Prostate gland (tissue), 2 donors: Measurements from ENCODE around the gene MPV17. TPM values are rescaled to one million over a fixed set of nuclear protein-coding genes. Genes with fewer than 3 reads are reported as not detected.
A peak's percentile ranks its signal among the peaks of the same experiment; 100 is the strongest.

Experiments
- DNase-seq: peaks from one replicate; pipeline ENCODE4 v3.0.0-alpha.2; 2019; ENCODE audit warnings: low spot score
- H3K27ac ChIP-seq, 2 donors: fragments of 200-600 bp; sonication (generic); 2 replicates each; pipeline ENCODE4 v1.5.1; 2017 to 2019
- H3K27me3 ChIP-seq: fragments of 200-600 bp; sonication (generic); replicated peaks from 2 replicates; pipeline ENCODE4 v1.5.1; 2019; ENCODE audit not compliant: insufficient read depth
- H3K36me3 ChIP-seq, 2 donors: fragments of 200-600 bp; sonication (generic); 1 replicate in 1 of 2; 2 replicates in 1 of 2; pipeline versions ENCODE4 v1.5.1 to v1.8.1; 2017 to 2019
- H3K4me1 ChIP-seq: fragments of 200-600 bp; sonication (generic); replicated peaks from 2 replicates; pipeline ENCODE4 v1.5.1; 2019
- H3K4me3 ChIP-seq, 2 donors: fragments of 200-600 bp; sonication (generic); 2 replicates each; pipeline ENCODE4 v1.5.1; 2017 to 2019
- H3K9me3 ChIP-seq: fragments of 200-600 bp; sonication (generic); 2 replicates; pipeline ENCODE4 v1.5.1; 2017
- CTCF ChIP-seq, 4 experiments: fragments of 200-600 bp in 2 of 4; fragments of 450-650 bp in 2 of 4; sonication (generic) in 2 of 4; IDR thresholded peaks; 1 replicate in 3 of 4; 2 replicates in 1 of 4; pipeline ENCODE4 v1.5.1; 2016 to 2019; ENCODE audit warnings: antibody characterized with exemption in 4 of 4, mild to moderate bottlenecking in 2 of 4, moderate library complexity in 2 of 4
- POLR2A ChIP-seq: fragments of 450-650 bp; IDR thresholded peaks from one replicate; pipeline ENCODE4 v1.6.1; 2016; ENCODE audit warnings: antibody characterized with exemption, mild to moderate bottlenecking
- POLR2AphosphoS5 ChIP-seq: sonication (generic); formaldehyde crosslinking; IDR thresholded peaks from one replicate; pipeline ENCODE4 v1.6.1; 2017; ENCODE audit warnings: antibody characterized with exemption
- WGBS: methylation state at CpG from one replicate; pipeline ENCODE4 v1.1.5; 2018; 5-methylcytosine and 5-hydroxymethylcytosine counted together
- intact Hi-C: fragments of 100-400 bp; cut with DNase I; formaldehyde crosslinking; loops from one replicate; pipeline ENCODE4 v1.14.2; 2022
- total RNA-seq, 2 donors: library from RNA; depleted of rRNA; stranded (reverse); fragments of >200 nt; gene quantifications; one replicate each; pipeline ENCODE4 v1.1.0, GENCODE V29; 2016

The MPV17 gene
- total RNA-seq, 2 donors from 2014 or later, result 82.5 to 90.3 TPM

GRCh38 chr2:27290549-27290948, 32.3 kb downstream of the MPV17 start:
- intact Hi-C loops, result no loop called here
- WGBS, result 89% methylated on average over 5 of the region's 5 CpGs
- TF ChIP-seq POLR2AphosphoS5 (no peak), CTCF (IDR thresholded peaks at IDR 0.05) (no peak), POLR2A (no peak)

DNA sequence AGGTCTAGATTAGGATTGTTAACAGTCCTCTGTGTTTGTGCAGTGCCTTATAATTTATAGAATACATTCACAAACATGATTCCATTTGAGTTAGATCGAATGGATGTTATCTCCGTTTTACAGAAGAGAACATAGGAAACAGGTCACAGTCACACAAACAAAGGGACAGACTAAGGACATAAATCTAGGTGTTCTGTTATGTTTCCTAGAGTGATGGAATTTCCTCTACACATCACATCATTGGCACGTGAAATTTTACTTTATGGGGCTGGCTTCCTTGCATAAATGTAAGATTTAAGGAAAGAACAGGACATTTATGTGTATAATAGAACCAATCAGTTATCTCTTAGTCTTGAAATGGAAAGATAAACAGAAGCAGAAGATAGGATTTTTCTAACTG, 34.3 kb downstream of the MPV17 start:
- Histone ChIP-seq H3K9me3 (no peaks in the 10 kb centered on the region), H3K27me3 (no peaks in the 10 kb centered on the region), H3K36me3 (no peaks in the 10 kb centered on the region), H3K4me3 (no peak overlapping the region), H3K27ac (no peak overlapping the region), H3K4me1 (no peaks in the 10 kb centered on the region)
- intact Hi-C loops, result loop anchor here (10.0 kb wide), 1 partner anchor 324 kb away; no protein-coding TSS in a partner anchor
- DNase-seq, result no peak
- WGBS, result 7% methylated on average over 3 of the region's 3 CpGs
- no peak for TF ChIP-seq CTCF (IDR thresholded peaks at IDR 0.05)
- TF ChIP-seq POLR2AphosphoS5, result peak; percentile 22

More at GRCh38 chr2:27290549-27290948, 32.3 kb downstream of the MPV17 start:
- H3K9me3 ChIP-seq, result no peaks in the 10 kb centered on the region
- no peak for DNase-seq
- no peaks in the 10 kb centered on the region for H3K36me3 ChIP-seq
- no peaks in the 10 kb centered on the region for H3K27me3 ChIP-seq
- H3K4me3 ChIP-seq, result no peak overlapping the region
- H3K4me1 ChIP-seq, result no peaks in the 10 kb centered on the region
- H3K27ac ChIP-seq, result no peak overlapping the region

- DNase-seq, result no peak
- TF ChIP-seq POLR2A, result no peak
- no peak for TF ChIP-seq CTCF (IDR thresholded peaks at IDR 0.05)
- TF ChIP-seq POLR2AphosphoS5, result no peak
- Histone ChIP-seq H3K9me3 (no peaks in the 10 kb centered on the region), H3K4me3 (no peak overlapping the region), H3K4me1 (no peaks in the 10 kb centered on the region), H3K27ac (no peak overlapping the region), H3K27me3 (no peaks in the 10 kb centered on the region), H3K36me3 (no peaks in the 10 kb centered on the region)
- WGBS, result 84% methylated on average over 6 of the region's 6 CpGs
- intact Hi-C loops, result loop anchor here (10.0 kb wide), 1 partner anchor 321 kb away; no protein-coding TSS in a partner anchor
Observed at GRCh38 chr2:27285481-27285880, 37.4 kb downstream of the MPV17 start.

GRCh38 chr2:27284996-27285395, 37.9 kb downstream of the MPV17 start:
- H3K36me3 ChIP-seq, result no peaks in the 10 kb centered on the region
- no peak for DNase-seq
- H3K4me1 ChIP-seq, result no peaks in the 10 kb centered on the region
- TF ChIP-seq POLR2AphosphoS5 (no peak), POLR2A (no peak), CTCF (IDR thresholded peaks at IDR 0.05) (no peak)
- intact Hi-C loops, result loop anchor here (5.0 to 10.0 kb wide), 2 partner anchors 188 to 320 kb away; no protein-coding TSS in a partner anchor
- WGBS, result 84% methylated on average over 1 of the region's 1 CpG
- H3K27ac ChIP-seq, result no peak overlapping the region
- H3K4me3 ChIP-seq, result no peak overlapping the region
- no peaks in the 10 kb centered on the region for H3K27me3 ChIP-seq
- H3K9me3 ChIP-seq, result no peaks in the 10 kb centered on the region

DNA sequence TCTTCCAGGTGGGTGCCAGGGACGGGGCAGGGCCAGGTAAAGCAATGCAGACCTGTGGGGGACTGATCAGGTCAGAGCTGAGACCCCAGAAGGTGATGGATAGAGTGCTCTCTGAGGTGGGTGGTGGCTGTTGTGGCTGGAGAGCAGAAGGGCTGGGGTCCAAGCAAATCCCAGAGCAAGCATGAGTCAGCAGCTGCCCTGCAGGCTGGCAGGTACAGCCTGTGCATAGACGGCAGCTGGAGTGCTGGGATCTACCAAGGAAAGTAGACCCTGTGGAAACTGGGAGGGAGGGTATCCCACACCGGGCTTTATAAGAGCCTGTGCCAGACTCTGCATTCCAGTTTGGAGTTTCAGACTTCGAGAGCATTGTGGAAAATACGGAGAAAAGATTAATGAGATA, 40.0 kb downstream of the MPV17 start:
- TF ChIP-seq POLR2AphosphoS5, result no peak
- DNase-seq, result no peak
- 41% methylated on average over 5 of the region's 5 CpGs for WGBS
- no peaks in the 10 kb centered on the region for H3K9me3 ChIP-seq
- no peak overlapping the region for H3K27ac ChIP-seq
- H3K27me3 ChIP-seq, result no peaks in the 10 kb centered on the region
- H3K36me3 ChIP-seq, result no peaks in the 10 kb centered on the region
- intact Hi-C loops, result loop anchor here (5.0 to 10.0 kb wide), 2 partner anchors 186 to 318 kb away; no protein-coding TSS in a partner anchor
- H3K4me1 ChIP-seq, result no peaks in the 10 kb centered on the region
- H3K4me3 ChIP-seq, result no peak overlapping the region
